Measurements from ENCODE around the gene SEMA5A.

DNA sequence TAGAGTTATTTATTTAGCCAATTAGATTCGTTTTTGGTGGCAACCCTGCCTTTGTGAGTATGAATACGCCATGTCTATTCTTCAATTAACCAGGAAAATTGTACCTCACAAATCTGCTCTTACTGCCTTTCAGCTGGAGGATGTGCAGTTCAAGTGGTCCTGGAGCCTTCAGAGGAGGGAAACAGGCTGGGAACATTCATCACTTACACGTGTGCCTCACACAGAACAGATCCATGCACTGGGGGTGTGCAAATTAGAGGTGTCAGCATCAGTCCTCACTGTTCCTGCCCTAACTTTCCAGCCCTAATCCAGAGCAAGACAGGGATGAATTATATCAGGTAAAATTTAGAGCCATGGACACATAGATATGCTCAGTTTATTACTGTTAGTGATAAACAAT, 65.4 kb downstream of the SEMA5A start:
- TF ChIP-seq, protein P1, sequence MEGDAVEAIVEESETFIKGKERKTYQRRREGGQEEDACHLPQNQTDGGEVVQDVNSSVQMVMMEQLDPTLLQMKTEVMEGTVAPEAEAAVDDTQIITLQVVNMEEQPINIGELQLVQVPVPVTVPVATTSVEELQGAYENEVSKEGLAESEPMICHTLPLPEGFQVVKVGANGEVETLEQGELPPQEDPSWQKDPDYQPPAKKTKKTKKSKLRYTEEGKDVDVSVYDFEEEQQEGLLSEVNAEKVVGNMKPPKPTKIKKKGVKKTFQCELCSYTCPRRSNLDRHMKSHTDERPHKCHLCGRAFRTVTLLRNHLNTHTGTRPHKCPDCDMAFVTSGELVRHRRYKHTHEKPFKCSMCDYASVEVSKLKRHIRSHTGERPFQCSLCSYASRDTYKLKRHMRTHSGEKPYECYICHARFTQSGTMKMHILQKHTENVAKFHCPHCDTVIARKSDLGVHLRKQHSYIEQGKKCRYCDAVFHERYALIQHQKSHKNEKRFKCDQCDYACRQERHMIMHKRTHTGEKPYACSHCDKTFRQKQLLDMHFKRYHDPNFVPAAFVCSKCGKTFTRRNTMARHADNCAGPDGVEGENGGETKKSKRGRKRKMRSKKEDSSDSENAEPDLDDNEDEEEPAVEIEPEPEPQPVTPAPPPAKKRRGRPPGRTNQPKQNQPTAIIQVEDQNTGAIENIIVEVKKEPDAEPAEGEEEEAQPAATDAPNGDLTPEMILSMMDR (IDR thresholded peaks at IDR 0.05) = no peak
- no peak for TF ChIP-seq KAT7 (CRISPR knock-in tag; IDR thresholded peaks at IDR 0.05; ENCODE audit: borderline replicate concordance)
- TF ChIP-seq, protein P2, sequence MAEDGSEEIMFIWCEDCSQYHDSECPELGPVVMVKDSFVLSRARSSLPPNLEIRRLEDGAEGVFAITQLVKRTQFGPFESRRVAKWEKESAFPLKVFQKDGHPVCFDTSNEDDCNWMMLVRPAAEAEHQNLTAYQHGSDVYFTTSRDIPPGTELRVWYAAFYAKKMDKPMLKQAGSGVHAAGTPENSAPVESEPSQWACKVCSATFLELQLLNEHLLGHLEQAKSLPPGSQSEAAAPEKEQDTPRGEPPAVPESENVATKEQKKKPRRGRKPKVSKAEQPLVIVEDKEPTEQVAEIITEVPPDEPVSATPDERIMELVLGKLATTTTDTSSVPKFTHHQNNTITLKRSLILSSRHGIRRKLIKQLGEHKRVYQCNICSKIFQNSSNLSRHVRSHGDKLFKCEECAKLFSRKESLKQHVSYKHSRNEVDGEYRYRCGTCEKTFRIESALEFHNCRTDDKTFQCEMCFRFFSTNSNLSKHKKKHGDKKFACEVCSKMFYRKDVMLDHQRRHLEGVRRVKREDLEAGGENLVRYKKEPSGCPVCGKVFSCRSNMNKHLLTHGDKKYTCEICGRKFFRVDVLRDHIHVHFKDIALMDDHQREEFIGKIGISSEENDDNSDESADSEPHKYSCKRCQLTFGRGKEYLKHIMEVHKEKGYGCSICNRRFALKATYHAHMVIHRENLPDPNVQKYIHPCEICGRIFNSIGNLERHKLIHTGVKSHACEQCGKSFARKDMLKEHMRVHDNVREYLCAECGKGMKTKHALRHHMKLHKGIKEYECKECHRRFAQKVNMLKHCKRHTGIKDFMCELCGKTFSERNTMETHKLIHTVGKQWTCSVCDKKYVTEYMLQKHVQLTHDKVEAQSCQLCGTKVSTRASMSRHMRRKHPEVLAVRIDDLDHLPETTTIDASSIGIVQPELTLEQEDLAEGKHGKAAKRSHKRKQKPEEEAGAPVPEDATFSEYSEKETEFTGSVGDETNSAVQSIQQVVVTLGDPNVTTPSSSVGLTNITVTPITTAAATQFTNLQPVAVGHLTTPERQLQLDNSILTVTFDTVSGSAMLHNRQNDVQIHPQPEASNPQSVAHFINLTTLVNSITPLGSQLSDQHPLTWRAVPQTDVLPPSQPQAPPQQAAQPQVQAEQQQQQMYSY (CRISPR knock-in tag; IDR thresholded peaks at IDR 0.05) = no peak
- no peak for TF ChIP-seq NR3C1 (CRISPR knock-in tag; conservative IDR thresholded peaks at IDR 0.05; ENCODE audit: low read depth)
- TF ChIP-seq CREM (CRISPR knock-in tag; IDR thresholded peaks at IDR 0.05) = no peak
- TF ChIP-seq FOXJ3 (CRISPR knock-in tag; IDR thresholded peaks at IDR 0.05; ENCODE audit: borderline replicate concordance) = no peak
- TF ChIP-seq FOXP1 (CRISPR knock-in tag; IDR thresholded peaks at IDR 0.05; ENCODE audit: borderline replicate concordance) = no peak
- TF ChIP-seq, protein P3, sequence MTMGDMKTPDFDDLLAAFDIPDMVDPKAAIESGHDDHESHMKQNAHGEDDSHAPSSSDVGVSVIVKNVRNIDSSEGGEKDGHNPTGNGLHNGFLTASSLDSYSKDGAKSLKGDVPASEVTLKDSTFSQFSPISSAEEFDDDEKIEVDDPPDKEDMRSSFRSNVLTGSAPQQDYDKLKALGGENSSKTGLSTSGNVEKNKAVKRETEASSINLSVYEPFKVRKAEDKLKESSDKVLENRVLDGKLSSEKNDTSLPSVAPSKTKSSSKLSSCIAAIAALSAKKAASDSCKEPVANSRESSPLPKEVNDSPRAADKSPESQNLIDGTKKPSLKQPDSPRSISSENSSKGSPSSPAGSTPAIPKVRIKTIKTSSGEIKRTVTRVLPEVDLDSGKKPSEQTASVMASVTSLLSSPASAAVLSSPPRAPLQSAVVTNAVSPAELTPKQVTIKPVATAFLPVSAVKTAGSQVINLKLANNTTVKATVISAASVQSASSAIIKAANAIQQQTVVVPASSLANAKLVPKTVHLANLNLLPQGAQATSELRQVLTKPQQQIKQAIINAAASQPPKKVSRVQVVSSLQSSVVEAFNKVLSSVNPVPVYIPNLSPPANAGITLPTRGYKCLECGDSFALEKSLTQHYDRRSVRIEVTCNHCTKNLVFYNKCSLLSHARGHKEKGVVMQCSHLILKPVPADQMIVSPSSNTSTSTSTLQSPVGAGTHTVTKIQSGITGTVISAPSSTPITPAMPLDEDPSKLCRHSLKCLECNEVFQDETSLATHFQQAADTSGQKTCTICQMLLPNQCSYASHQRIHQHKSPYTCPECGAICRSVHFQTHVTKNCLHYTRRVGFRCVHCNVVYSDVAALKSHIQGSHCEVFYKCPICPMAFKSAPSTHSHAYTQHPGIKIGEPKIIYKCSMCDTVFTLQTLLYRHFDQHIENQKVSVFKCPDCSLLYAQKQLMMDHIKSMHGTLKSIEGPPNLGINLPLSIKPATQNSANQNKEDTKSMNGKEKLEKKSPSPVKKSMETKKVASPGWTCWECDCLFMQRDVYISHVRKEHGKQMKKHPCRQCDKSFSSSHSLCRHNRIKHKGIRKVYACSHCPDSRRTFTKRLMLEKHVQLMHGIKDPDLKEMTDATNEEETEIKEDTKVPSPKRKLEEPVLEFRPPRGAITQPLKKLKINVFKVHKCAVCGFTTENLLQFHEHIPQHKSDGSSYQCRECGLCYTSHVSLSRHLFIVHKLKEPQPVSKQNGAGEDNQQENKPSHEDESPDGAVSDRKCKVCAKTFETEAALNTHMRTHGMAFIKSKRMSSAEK (CRISPR knock-in tag; IDR thresholded peaks at IDR 0.05; ENCODE audit: borderline replicate concordance) = no peak
- TF ChIP-seq JUN (CRISPR knock-in tag; IDR thresholded peaks at IDR 0.05) = no peak
- no peak for TF ChIP-seq CREB1 (CRISPR knock-in tag; IDR thresholded peaks at IDR 0.05)
- TF ChIP-seq SMAD3 (CRISPR knock-in tag; IDR thresholded peaks at IDR 0.05; ENCODE audit: borderline replicate concordance) = no peak
- TF ChIP-seq, protein P4, sequence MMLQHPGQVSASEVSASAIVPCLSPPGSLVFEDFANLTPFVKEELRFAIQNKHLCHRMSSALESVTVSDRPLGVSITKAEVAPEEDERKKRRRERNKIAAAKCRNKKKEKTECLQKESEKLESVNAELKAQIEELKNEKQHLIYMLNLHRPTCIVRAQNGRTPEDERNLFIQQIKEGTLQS (CRISPR knock-in tag; conservative IDR thresholded peaks at IDR 0.05) = no peak
- TF ChIP-seq, protein P5, sequence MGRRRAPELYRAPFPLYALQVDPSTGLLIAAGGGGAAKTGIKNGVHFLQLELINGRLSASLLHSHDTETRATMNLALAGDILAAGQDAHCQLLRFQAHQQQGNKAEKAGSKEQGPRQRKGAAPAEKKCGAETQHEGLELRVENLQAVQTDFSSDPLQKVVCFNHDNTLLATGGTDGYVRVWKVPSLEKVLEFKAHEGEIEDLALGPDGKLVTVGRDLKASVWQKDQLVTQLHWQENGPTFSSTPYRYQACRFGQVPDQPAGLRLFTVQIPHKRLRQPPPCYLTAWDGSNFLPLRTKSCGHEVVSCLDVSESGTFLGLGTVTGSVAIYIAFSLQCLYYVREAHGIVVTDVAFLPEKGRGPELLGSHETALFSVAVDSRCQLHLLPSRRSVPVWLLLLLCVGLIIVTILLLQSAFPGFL (CRISPR knock-in tag; IDR thresholded peaks at IDR 0.05; ENCODE audit: borderline replicate concordance) = no peak

Data from WTC11 (cell line).